HCT116 (cell line): Measurements from ENCODE around the gene MTA3. TPM values are rescaled to one million over a fixed set of nuclear protein-coding genes. Genes with fewer than 3 reads are reported as not detected.

ENCODE experiments used
- ATAC-seq: fragments of 200-7000 bp; cut with Tn5 transposase; 2 replicates; pipeline ENCODE4 v1.9.1; 2020; ENCODE audit warnings: mild to moderate bottlenecking, moderate library complexity
- BruUV-seq: library from RNA; stranded (reverse); fragments of 400-500 nt; replicated peaks from 2 replicates; lab custom pipeline; 2021; lab: Mats Ljungman, UMichigan
- CTCF ChIA-PET: fragments of 300-600 bp; sonication (Branson Sonifier 250); formaldehyde crosslinking; loops from one replicate; lab custom pipeline; 2021; ENCODE audit warnings: antibody characterized with exemption; lab: Charles Lee
- POLR2A ChIA-PET: fragments of 300-600, 350-600 bp; sonication (Branson Sonifier 250); formaldehyde crosslinking; loops from one replicate; lab custom pipeline; 2021; ENCODE audit warnings: antibody characterized with exemption; lab: Charles Lee
- RAD21 ChIA-PET, 2 experiments: fragments of 300-600 bp; sonication (Branson Sonifier 250); formaldehyde crosslinking; loops; one replicate each; lab custom pipeline; 2023; ENCODE audit warnings: low total read pairs in 2 of 2; ENCODE audit not compliant: uncharacterized antibody in 2 of 2, unreplicated experiment in 2 of 2, low non-redundant PET in 1 of 2; lab: Charles Lee
- DNase-seq: peaks from one replicate; pipeline ENCODE4 v3.0.0-alpha.2; 2010; ENCODE audit warnings: low read depth, low spot score
- H2AFZ ChIP-seq: fragments of 200-600 bp; shearing (Covaris generic), sonication (generic); 2 replicates; pipeline ENCODE4 v1.6.1; 2017; ENCODE audit warnings: low read depth, mixed run types, mixed read lengths, antibody characterized with exemption, low read length; ENCODE audit not compliant: poor library complexity, severe bottlenecking
- H3K27ac ChIP-seq: 2 replicates; pipeline ENCODE4 v1.5.1; 2012; ENCODE audit warnings: low read depth, low read length
- H3K27me3 ChIP-seq: fragments of 200-600 bp; sonication (generic); 2 replicates; pipeline ENCODE4 v1.6.1; 2016; ENCODE audit warnings: mixed run types, low read length, mixed read lengths; ENCODE audit not compliant: insufficient read depth
- H3K36me3 ChIP-seq, 2 experiments: fragments of 200-500 bp in 1 of 2; fragments of 200-600 bp in 1 of 2; sonication (Bioruptor generic) in 1 of 2; sonication (generic) in 1 of 2; 2 replicates each; pipeline versions ENCODE4 v1.5.1 to v1.6.1; 2014 to 2016; ENCODE audit warnings: low read length in 2 of 2, inconsistent platforms in 1 of 2, mixed read lengths in 1 of 2, mixed run types in 1 of 2; ENCODE audit not compliant: insufficient read depth in 2 of 2, control insufficient read depth in 1 of 2
- H3K4me1 ChIP-seq, 2 experiments: fragments of 200-600 bp in 1 of 2; sonication (generic) in 1 of 2; 2 replicates each; pipeline versions ENCODE4 v1.5.1 to v1.6.1; 2012 to 2017; ENCODE audit warnings: low read length in 2 of 2, inconsistent platforms in 1 of 2, mild to moderate bottlenecking in 1 of 2, mixed read lengths in 1 of 2, mixed run types in 1 of 2, moderate library complexity in 1 of 2; ENCODE audit not compliant: insufficient read depth in 2 of 2, control insufficient read depth in 1 of 2
- H3K4me2 ChIP-seq: fragments of 200-600 bp; sonication (generic); 2 replicates; pipeline ENCODE4 v1.6.1; 2017; ENCODE audit warnings: mixed run types, low read length, mixed read lengths
- H3K4me3 ChIP-seq, 2 experiments: fragments of 200-600 bp in 1 of 2; sonication (generic) in 1 of 2; replicated peaks in 1 of 2; 2 replicates each; pipeline ENCODE4 v1.5.1; 2011 to 2016; ENCODE audit warnings: low read length in 2 of 2, control low read depth in 1 of 2, low read depth in 1 of 2, mild to moderate bottlenecking in 1 of 2, mixed read lengths in 1 of 2, mixed run types in 1 of 2
- H3K79me2 ChIP-seq: fragments of 200-600 bp; sonication (generic); 2 replicates; pipeline ENCODE4 v1.6.1; 2017; ENCODE audit warnings: mild to moderate bottlenecking, mixed run types, low read length, moderate library complexity, mixed read lengths; ENCODE audit not compliant: insufficient read depth
- H3K9ac ChIP-seq: fragments of 200-600 bp; sonication (generic); 2 replicates; pipeline ENCODE4 v1.6.1; 2016; ENCODE audit warnings: low read length, mixed read lengths
- H3K9me2 ChIP-seq: fragments of 200-600 bp; sonication (generic), shearing (Covaris generic); 2 replicates; pipeline ENCODE4 v1.6.1; 2017; ENCODE audit warnings: mixed run types, mild to moderate bottlenecking, moderate library complexity; ENCODE audit not compliant: insufficient read depth
- H3K9me3 ChIP-seq, 2 experiments: fragments of 200-500 bp in 1 of 2; fragments of 200-600 bp in 1 of 2; sonication (Bioruptor generic) in 1 of 2; sonication (generic) in 1 of 2; 2 replicates each; pipeline ENCODE4 v1.6.1; 2014 to 2017; ENCODE audit warnings: low read length in 2 of 2, mixed read lengths in 2 of 2, inconsistent platforms in 1 of 2, low read depth in 1 of 2, mild to moderate bottlenecking in 1 of 2, mixed run types in 1 of 2, moderate library complexity in 1 of 2; ENCODE audit not compliant: control insufficient read depth in 1 of 2, insufficient read depth in 1 of 2
- H4K20me1 ChIP-seq: fragments of 200-600 bp; sonication (generic), shearing (Covaris generic); 2 replicates; pipeline ENCODE4 v1.6.1; 2017; ENCODE audit warnings: mixed run types, mild to moderate bottlenecking, moderate library complexity; ENCODE audit not compliant: insufficient read depth
- CBX3 ChIP-seq: IDR thresholded peaks from 2 replicates; pipeline ENCODE4 v1.6.1; 2012; ENCODE audit warnings: low read depth
- JUND ChIP-seq: IDR thresholded peaks from 2 replicates; pipeline ENCODE4 v1.6.1; 2012
- SIN3A ChIP-seq: IDR thresholded peaks from 2 replicates; pipeline ENCODE4 v1.6.1; 2012; ENCODE audit warnings: low read depth
- SRF ChIP-seq: IDR thresholded peaks from 2 replicates; pipeline ENCODE4 v1.6.1; 2012; ENCODE audit warnings: low read depth
- ZFX ChIP-seq: fragments of 450-650 bp; IDR thresholded peaks from 2 replicates; pipeline ENCODE4 v1.6.1; 2017
- intact Hi-C: fragments of 100-400 bp; cut with micrococcal nuclease; formaldehyde crosslinking; loops from 2 replicates; pipeline ENCODE4 v1.10.0; 2022
- total RNA-seq: library from RNA; stranded (reverse); gene quantifications from one replicate; pipeline ENCODE4 v1.2.1, GENCODE V29; 2021; ENCODE audit not compliant: unreplicated experiment
- TF ChIP-seq, protein P1 (sequence below): IDR thresholded peaks from 2 replicates; pipeline ENCODE4 v1.6.1; 2011; ENCODE audit warnings: mild to moderate bottlenecking, low read length, moderate library complexity; ENCODE audit not compliant: insufficient replicate concordance; ENCODE audit errors: extremely low read depth
- TF ChIP-seq, protein P2 (sequence below): IDR thresholded peaks from 2 replicates; pipeline ENCODE4 v1.6.1; 2012; ENCODE audit warnings: low read depth

MTA3 gene
- total RNA-seq, 1 experiment from 2014 or later, result 46.3 TPM

GRCh38 chr2:42756966-42757513 is 188.6 kb downstream of the MTA3 start:
- no peaks in the 10 kb centered on the region for H3K9me2 ChIP-seq
- H3K27ac ChIP-seq, result no peak overlapping the region
- no peak for TF ChIP-seq SRF
- TF ChIP-seq, protein P1, sequence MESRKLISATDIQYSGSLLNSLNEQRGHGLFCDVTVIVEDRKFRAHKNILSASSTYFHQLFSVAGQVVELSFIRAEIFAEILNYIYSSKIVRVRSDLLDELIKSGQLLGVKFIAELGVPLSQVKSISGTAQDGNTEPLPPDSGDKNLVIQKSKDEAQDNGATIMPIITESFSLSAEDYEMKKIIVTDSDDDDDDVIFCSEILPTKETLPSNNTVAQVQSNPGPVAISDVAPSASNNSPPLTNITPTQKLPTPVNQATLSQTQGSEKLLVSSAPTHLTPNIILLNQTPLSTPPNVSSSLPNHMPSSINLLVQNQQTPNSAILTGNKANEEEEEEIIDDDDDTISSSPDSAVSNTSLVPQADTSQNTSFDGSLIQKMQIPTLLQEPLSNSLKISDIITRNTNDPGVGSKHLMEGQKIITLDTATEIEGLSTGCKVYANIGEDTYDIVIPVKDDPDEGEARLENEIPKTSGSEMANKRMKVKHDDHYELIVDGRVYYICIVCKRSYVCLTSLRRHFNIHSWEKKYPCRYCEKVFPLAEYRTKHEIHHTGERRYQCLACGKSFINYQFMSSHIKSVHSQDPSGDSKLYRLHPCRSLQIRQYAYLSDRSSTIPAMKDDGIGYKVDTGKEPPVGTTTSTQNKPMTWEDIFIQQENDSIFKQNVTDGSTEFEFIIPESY, result no peak
- no peak for TF ChIP-seq CBX3
- TF ChIP-seq, protein P2, sequence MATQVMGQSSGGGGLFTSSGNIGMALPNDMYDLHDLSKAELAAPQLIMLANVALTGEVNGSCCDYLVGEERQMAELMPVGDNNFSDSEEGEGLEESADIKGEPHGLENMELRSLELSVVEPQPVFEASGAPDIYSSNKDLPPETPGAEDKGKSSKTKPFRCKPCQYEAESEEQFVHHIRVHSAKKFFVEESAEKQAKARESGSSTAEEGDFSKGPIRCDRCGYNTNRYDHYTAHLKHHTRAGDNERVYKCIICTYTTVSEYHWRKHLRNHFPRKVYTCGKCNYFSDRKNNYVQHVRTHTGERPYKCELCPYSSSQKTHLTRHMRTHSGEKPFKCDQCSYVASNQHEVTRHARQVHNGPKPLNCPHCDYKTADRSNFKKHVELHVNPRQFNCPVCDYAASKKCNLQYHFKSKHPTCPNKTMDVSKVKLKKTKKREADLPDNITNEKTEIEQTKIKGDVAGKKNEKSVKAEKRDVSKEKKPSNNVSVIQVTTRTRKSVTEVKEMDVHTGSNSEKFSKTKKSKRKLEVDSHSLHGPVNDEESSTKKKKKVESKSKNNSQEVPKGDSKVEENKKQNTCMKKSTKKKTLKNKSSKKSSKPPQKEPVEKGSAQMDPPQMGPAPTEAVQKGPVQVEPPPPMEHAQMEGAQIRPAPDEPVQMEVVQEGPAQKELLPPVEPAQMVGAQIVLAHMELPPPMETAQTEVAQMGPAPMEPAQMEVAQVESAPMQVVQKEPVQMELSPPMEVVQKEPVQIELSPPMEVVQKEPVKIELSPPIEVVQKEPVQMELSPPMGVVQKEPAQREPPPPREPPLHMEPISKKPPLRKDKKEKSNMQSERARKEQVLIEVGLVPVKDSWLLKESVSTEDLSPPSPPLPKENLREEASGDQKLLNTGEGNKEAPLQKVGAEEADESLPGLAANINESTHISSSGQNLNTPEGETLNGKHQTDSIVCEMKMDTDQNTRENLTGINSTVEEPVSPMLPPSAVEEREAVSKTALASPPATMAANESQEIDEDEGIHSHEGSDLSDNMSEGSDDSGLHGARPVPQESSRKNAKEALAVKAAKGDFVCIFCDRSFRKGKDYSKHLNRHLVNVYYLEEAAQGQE, result no peak
- TF ChIP-seq SIN3A, result no peak
- no peak for TF ChIP-seq JUND
- TF ChIP-seq ZFX, result no peak
- H3K4me3 ChIP-seq, result no peak overlapping the region
- POLR2A ChIA-PET, result no interaction called here
- H3K9ac ChIP-seq, result no peak overlapping the region
- no peak overlapping the region for H2AFZ ChIP-seq
- intact Hi-C loops, result no loop called here
- CTCF ChIA-PET, result no interaction called here
- no peaks in the 10 kb centered on the region for H4K20me1 ChIP-seq
- no peaks in the 10 kb centered on the region for H3K79me2 ChIP-seq
- RAD21 ChIA-PET, result no interaction called here
- peaks cover 0 to 6% of the 10 kb centered on the region in 2 experiments; a peak in 2 of 4 replicates for H3K4me1 ChIP-seq
- no peaks in the 10 kb centered on the region for H3K36me3 ChIP-seq
- no TSS peak for BruUV-seq
- no peaks in the 10 kb centered on the region for H3K9me3 ChIP-seq
- no peak overlapping the region for H3K4me2 ChIP-seq
- ATAC-seq, result no peak
- no peaks in the 10 kb centered on the region for H3K27me3 ChIP-seq
- no peak for DNase-seq
